Keratinocyte (primary cell): Measurements from ENCODE around the gene BANF2. TPM values are rescaled to one million over a fixed set of nuclear protein-coding genes. Genes with fewer than 3 reads are reported as not detected.

Source experiments
- DNase-seq: peaks from one replicate; pipeline ENCODE4 v3.0.0-alpha.2; 2011; ENCODE audit warnings: low read depth, missing footprints, low spot score
- FAIRE-seq: peaks from 2 replicates; lab custom pipeline; 2011; peaks lifted over from hg19 to GRCh38; lab: Jason Lieb, UNC
- H2AFZ ChIP-seq: 2 replicates; pipeline ENCODE4 v1.6.0; 2012; ENCODE audit warnings: low read length, control low read depth, inconsistent platforms; ENCODE audit not compliant: control insufficient read depth
- H3K27ac ChIP-seq: 2 replicates; pipeline ENCODE4 v1.5.1; 2011; ENCODE audit warnings: low read length; ENCODE audit not compliant: control insufficient read depth, insufficient read depth
- H3K27me3 ChIP-seq: 3 replicates; pipeline ENCODE4 v1.6.0; 2011; ENCODE audit warnings: low read length; ENCODE audit not compliant: control insufficient read depth, insufficient read depth; ENCODE audit errors: extremely low read depth
- H3K36me3 ChIP-seq, 2 experiments: 2 replicates in 1 of 2; 3 replicates in 1 of 2; pipeline ENCODE4 v1.5.1; 2011; ENCODE audit warnings: low read length in 2 of 2, mild to moderate bottlenecking in 1 of 2; ENCODE audit not compliant: control insufficient read depth in 2 of 2, insufficient read depth in 2 of 2; ENCODE audit errors: extremely low read depth in 1 of 2
- H3K4me1 ChIP-seq: 3 replicates; pipeline ENCODE4 v1.5.1; 2011; ENCODE audit warnings: low read length; ENCODE audit not compliant: control insufficient read depth, insufficient read depth; ENCODE audit errors: extremely low read depth
- H3K4me2 ChIP-seq: 3 replicates; pipeline ENCODE4 v1.6.0; 2011; ENCODE audit warnings: low read depth, low read length; ENCODE audit not compliant: control insufficient read depth, insufficient read depth; ENCODE audit errors: extremely low read depth
- H3K4me3 ChIP-seq, 3 experiments: fragments of 200-600 bp in 1 of 3; sonication (generic) in 1 of 3; 2 replicates in 2 of 3; 3 replicates in 1 of 3; pipeline ENCODE4 v1.5.1; 2011 to 2016; ENCODE audit warnings: low read length in 3 of 3, mild to moderate bottlenecking in 3 of 3, control low read depth in 2 of 3, inconsistent platforms in 1 of 3, low read depth in 1 of 3, mixed read lengths in 1 of 3, mixed run types in 1 of 3, moderate library complexity in 1 of 3; ENCODE audit not compliant: control insufficient read depth in 2 of 3, insufficient read depth in 2 of 3; ENCODE audit errors: extremely low read depth in 1 of 3
- H3K79me2 ChIP-seq: 2 replicates; pipeline ENCODE4 v1.6.0; 2012; ENCODE audit warnings: low read length; ENCODE audit not compliant: control insufficient read depth, insufficient read depth
- H3K9ac ChIP-seq: 3 replicates; pipeline ENCODE4 v1.6.0; 2011; ENCODE audit warnings: low read length; ENCODE audit not compliant: control insufficient read depth, insufficient read depth; ENCODE audit errors: extremely low read depth
- H3K9me1 ChIP-seq: 3 replicates; pipeline ENCODE4 v1.6.0; 2011; ENCODE audit warnings: low read length; ENCODE audit not compliant: control insufficient read depth, insufficient read depth; ENCODE audit errors: extremely low read depth
- H3K9me3 ChIP-seq: 2 replicates; pipeline ENCODE4 v1.5.1; 2012; ENCODE audit warnings: low read depth, low read length; ENCODE audit not compliant: control insufficient read depth
- H4K20me1 ChIP-seq: 3 replicates; pipeline ENCODE4 v1.6.0; 2011; ENCODE audit warnings: low read length; ENCODE audit not compliant: control insufficient read depth, insufficient read depth; ENCODE audit errors: extremely low read depth
- CTCF ChIP-seq, 3 experiments: IDR thresholded peaks in 1 of 3; conservative IDR thresholded peaks in 1 of 3; optimal IDR thresholded peaks in 1 of 3; 2 replicates in 2 of 3; 3 replicates in 1 of 3; pipeline versions ENCODE3 to v1.5.1; 2011; ENCODE audit warnings: low read length in 3 of 3, mild to moderate bottlenecking in 3 of 3, moderate library complexity in 2 of 3, control low read depth in 1 of 3, inconsistent platforms in 1 of 3; ENCODE audit not compliant: insufficient read depth in 2 of 3; ENCODE audit errors: extremely low read depth in 1 of 3
- EZH2 ChIP-seq: IDR thresholded peaks from one replicate; pipeline ENCODE4 v1.6.1; 2012; ENCODE audit warnings: inconsistent platforms, mild to moderate bottlenecking, low read length, moderate library complexity
- dilution Hi-C: fragments of 300-500 bp; cut with MboI; formaldehyde crosslinking; loops from one replicate; pipeline ENCODE4 v1.7.0; 2020; ENCODE audit warnings: low sequenced_read_pairs; ENCODE audit not compliant: extremely low pct_ligation_motif_present
- polyA plus RNA-seq, 5 experiments: library from polyadenylated mRNA; depleted of rRNA in 3 of 5; stranded (reverse) in 3 of 5; stranded (forward) in 1 of 5; unstranded in 1 of 5; fragments of >200 nt; gene quantifications; 1 replicate in 1 of 5; 2 replicates in 3 of 5; 3 replicates in 1 of 5; pipeline versions ENCODE4 v1.2.1 to v1.2.3, GENCODE V29; 2011 to 2012; ENCODE audit warnings: missing spikeins in 2 of 5, low read depth in 1 of 5, low replicate concordance in 1 of 5

BANF2 gene
- polyA plus RNA-seq, 1 donor (not counting 4 experiments of a cell fraction or from before 2014, with no cell fraction given) = not detected

- FAIRE-seq (no peak), DNase-seq (no peak)
- TF ChIP-seq EZH2 = no peak
- no peak for TF ChIP-seq CTCF (optimal IDR thresholded peaks at IDR 0.05 in 1 of 3, IDR thresholded peaks at IDR 0.05 in 1 of 3, conservative IDR thresholded peaks at IDR 0.05 in 1 of 3; ENCODE audit: extremely low read depth in 1 of 3, insufficient read depth in 2 of 3, low read length in 3 of 3)
- Histone ChIP-seq H2AFZ (no peak overlapping the region), H3K9me3 (no peaks in the 10 kb centered on the region), H3K27me3 (no peaks in the 10 kb centered on the region), H3K9me1 (no peaks in the 10 kb centered on the region), H4K20me1 (no peaks in the 10 kb centered on the region), H3K4me2 (no peak overlapping the region), H3K9ac (no peak overlapping the region), H3K79me2 (no peaks in the 10 kb centered on the region), H3K36me3 (no peaks in the 10 kb centered on the region), H3K4me1 (peaks cover 2% of the 10 kb centered on the region), H3K4me3 (no peak overlapping the region), H3K27ac (no peak overlapping the region)
- dilution Hi-C loops = no loop called here
These were observed 62.6 kb downstream of the BANF2 start for GRCh38 chr20:17762243-17762872.

GRCh38 chr20:17762873-17763557 is 63.2 kb downstream of the BANF2 start:
- Histone ChIP-seq H3K4me2 (no peak overlapping the region), H4K20me1 (no peaks in the 10 kb centered on the region), H3K79me2 (no peaks in the 10 kb centered on the region), H3K4me1 (peaks cover 2% of the 10 kb centered on the region), H3K4me3 (no peak overlapping the region), H3K36me3 (no peaks in the 10 kb centered on the region), H3K27ac (no peak overlapping the region), H3K9ac (no peak overlapping the region), H2AFZ (peak overlapping the region; percentile 38), H3K27me3 (no peaks in the 10 kb centered on the region), H3K9me1 (no peaks in the 10 kb centered on the region), H3K9me3 (no peaks in the 10 kb centered on the region)
- no peak for DNase-seq
- FAIRE-seq = no peak
- dilution Hi-C loops = no loop called here
- TF ChIP-seq CTCF (optimal IDR thresholded peaks at IDR 0.05 in 1 of 3, IDR thresholded peaks at IDR 0.05 in 1 of 3, conservative IDR thresholded peaks at IDR 0.05 in 1 of 3; ENCODE audit: extremely low read depth in 1 of 3, insufficient read depth in 2 of 3, low read length in 3 of 3) = no peak
- no peak for TF ChIP-seq EZH2
